Measurements from ENCODE around the gene TBC1D2B.
"Not testable (repeated sequence)": the region's sequence is repeated elsewhere in the genome, so short reads cannot be mapped to it uniquely, and the experiment has no call there.

The TBC1D2B gene

DNA sequence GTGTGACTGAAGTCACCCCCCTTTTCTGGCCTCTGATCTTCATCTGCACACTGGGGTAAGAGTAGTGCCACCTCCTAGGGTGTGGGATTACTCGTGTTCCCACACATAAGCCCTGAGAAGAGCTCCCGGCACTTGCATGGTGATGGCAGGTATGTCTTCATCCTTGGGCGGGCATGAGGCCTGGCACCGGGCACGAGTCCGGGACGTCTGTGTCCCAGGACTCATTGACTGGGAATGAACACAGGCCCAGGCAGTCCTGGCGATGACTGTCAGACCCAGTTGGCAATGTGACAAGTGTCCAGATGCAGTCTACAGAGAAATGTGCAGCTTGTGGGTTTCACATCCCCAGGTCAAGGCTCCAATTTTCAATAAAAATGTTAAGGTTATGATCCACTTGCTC, 78.9 kb downstream of the TBC1D2B start:
- no peak for DNase-seq

DNA sequence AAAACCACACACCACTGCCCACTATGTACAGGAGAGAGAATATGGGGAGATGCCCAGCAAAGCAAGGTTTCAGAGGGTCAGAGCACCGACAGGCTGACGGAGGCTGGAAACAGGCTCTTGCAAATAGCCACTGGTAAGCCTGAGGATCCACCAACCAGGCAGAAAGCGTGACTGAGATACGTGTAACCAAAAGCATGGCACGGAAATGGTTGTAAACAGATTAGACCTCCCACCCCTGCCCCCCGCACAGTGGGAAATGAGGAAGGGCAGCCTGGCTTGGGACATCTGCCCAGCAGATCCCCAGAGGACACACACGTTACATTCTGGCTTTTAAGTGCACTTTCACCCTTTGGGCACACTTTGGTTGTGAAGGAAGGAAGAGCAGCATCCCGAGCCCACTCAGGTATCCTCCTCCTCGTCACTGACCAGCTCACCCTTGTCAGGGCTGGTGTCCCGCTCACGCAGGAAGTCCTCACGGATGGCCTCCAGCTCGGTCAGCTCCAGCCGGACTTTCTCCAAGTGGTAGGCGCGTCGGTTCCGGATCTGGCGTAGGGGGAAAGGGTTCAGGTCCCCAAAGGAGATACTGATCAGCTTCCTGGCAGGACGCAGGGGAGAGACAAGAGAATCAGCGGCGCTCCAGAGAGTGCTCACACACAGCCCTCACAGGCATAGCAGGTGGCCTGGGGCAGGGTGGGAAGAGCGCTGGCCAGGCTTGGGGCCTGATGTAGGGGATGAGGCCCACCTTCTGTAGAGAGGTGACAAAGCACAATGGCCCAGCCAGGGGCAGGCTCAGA, 79.6 kb downstream of the TBC1D2B start:
- not testable (repeated sequence) for DNase-seq

DNA sequence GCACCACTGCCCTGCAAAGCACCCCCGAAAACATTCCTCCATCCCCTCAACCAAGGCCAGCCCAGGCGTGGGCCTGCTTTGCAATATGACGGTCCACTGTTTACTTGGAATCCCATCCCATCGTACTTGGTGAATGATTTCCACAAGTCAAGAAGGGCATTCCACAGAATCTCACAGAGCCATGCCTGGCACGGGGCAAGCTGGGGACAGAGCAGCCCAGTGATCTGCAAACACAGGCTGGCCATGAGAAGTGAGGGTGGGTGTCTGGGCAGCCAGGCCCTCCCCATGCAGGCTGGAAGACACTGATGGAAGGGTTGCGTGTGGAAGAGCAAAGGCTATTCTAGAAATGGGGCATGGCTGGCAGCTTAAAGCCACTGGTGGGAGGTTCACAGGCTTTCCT, 80.3 kb downstream of the TBC1D2B start:
- DNase-seq = not testable (repeated sequence)

DNA sequence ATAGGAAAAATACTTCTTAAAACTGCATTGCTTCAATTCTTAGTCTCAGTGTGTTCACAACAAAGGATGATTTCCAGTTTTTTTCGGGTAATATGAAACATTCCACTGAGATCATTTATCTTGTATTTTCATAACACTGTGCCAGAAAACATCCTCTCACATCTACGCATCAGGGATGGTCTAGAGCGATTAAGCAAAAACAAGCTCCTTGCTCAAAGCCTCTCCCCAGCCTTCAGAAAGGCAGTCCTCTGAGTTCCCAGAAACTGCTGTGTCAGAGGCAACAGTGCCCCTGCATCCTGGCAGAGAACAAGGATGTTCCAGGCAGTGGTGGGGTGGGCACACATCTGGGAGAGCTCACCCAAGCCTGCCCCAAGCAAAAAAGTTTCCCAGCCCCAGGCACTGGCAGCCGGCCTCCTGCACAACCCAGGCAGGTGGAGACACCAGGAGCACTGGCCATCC, 80.8 kb downstream of the TBC1D2B start:
- DNase-seq = not testable (repeated sequence)

GRCh38 chr15:77996226-77996625, 81.3 kb downstream of the TBC1D2B start:
- DNase-seq = not testable (repeated sequence)

DNA sequence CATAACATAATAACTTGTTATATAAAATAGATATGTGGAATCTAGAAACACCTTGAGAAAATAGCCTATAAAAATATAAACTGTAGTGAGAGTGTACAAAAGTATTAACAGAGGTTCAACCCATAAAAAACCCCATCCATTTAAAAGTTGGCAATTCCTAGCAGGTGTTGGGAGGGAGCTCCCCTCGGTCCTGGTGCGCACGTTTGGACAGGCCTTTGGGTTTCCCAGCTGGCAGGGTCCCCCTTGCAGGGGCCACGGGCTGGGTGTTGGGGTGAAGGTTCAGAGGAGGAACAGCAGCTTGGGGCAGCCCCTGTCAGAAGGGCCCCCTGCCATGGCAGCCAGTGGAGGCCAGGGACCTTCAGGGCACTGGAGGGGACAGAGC, 82.0 kb downstream of the TBC1D2B start:
- DNase-seq = not testable (repeated sequence)

GRCh38 chr15:77994893-77995536, 82.5 kb downstream of the TBC1D2B start:
- DNase-seq = peak; percentile 66

DNA sequence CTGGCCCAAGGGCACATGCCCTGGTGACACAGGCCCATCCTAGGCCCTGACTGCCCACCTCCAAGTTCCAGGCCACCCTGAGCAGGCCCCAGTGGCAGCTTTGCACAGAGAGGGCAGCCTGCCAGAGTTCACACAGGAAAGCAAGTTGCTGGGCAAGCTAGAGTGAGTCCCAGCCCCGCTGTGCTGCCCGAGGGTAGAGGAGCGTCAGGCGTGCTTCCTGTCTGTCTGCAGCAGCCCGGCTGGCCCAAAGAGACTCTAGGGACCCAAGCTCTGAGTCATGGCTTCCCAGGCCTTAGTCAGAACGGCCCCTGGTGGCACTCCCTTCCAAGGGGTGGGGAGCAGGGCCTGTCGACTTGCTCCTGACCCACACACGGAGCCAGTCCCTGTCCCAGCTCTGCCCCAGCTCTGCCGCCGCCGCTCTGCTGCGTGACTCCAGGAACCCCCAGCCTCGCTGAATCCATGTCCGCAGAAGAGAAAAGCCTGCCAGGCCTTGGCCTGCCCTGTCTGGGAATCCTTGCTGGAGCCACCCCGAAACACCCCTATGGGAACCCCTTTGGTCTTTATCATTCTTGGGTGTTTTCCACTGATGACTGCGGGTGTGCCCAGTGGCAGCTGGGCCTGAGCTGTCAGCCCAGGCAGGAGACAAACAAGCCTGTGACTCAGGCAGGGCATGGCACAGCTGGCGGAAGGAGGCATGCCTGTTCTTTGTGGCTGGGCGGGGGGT, 83.4 kb downstream of the TBC1D2B start:
- DNase-seq = peak; percentile 19

- no peak for DNase-seq
These were observed 84.1 kb downstream of the TBC1D2B start for GRCh38 chr15:77993374-77993911.

DNA sequence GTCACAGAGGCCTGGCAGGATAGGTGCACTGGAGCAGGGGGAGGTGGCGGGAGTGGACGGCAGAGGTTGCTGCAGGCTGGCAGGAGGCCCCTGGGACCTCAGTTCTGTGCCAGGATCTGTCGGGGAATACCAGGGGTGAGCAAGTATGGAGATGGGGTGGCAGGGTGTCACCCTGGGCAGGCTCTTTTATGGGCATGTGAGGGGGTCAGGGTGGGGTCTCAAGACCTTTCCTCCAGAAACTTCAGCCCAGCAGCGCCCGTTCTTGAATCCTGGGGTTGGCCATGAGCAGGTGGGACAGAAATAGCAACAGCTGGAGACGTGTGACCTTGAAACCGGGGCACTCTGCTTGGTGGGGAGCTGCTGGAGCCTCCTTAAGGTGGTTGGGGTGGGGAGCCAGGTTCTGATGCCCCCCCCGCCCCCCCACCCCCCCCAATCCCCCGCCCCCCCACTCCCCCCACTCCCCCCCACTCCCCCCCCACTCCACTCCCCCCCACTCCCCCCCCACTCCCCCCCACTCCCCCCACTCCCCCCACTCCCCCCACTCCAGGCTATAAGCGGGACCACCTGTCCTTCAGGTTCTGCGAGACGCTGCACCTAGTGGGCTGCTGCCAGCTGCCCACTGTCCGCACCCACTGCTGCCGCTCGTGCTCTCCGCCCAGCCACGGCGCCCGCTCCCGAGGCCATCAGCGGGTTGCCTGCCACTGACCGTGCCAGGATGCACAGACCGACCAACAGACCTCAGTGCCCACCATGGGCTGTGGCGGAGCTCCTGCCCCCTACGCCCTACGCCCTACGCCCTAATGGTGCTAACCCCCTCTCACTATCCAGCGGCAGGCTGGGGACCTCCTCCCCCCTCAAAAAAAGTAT, 84.9 kb downstream of the TBC1D2B start:
- DNase-seq = no peak

DNA sequence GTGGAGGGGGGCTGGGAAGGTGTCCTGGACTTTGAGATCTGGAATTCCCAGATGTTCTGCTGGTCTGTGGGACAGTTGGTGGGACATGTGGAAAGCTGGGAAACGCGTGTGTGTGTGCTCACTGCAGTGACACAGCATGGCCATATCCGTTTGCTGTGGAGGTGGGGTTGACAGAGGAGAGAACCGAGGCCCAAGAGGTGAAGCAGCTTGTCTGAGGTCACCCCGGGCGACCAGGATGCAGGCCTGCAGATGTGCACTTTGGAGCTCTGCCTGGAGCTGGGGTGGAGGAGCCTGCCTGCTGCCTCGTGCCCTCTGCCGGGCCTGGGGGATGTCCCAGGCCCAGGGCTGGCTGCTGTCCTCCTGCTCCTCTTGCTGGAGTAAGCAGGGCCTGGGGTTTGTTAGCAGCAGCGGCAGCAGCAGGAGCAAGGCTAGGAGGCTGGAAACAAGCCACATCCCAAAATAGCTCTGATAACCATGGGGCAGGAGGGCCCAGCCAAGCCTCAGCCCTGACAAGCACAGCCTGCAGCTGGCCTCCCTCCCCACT, 85.8 kb downstream of the TBC1D2B start:
- DNase-seq = peak; percentile 82

- DNase-seq = no peak
These were observed 86.5 kb downstream of the TBC1D2B start for GRCh38 chr15:77991029-77991406.

- no peak for DNase-seq
These were observed 88.0 kb downstream of the TBC1D2B start for GRCh38 chr15:77989296-77990143.

DNA sequence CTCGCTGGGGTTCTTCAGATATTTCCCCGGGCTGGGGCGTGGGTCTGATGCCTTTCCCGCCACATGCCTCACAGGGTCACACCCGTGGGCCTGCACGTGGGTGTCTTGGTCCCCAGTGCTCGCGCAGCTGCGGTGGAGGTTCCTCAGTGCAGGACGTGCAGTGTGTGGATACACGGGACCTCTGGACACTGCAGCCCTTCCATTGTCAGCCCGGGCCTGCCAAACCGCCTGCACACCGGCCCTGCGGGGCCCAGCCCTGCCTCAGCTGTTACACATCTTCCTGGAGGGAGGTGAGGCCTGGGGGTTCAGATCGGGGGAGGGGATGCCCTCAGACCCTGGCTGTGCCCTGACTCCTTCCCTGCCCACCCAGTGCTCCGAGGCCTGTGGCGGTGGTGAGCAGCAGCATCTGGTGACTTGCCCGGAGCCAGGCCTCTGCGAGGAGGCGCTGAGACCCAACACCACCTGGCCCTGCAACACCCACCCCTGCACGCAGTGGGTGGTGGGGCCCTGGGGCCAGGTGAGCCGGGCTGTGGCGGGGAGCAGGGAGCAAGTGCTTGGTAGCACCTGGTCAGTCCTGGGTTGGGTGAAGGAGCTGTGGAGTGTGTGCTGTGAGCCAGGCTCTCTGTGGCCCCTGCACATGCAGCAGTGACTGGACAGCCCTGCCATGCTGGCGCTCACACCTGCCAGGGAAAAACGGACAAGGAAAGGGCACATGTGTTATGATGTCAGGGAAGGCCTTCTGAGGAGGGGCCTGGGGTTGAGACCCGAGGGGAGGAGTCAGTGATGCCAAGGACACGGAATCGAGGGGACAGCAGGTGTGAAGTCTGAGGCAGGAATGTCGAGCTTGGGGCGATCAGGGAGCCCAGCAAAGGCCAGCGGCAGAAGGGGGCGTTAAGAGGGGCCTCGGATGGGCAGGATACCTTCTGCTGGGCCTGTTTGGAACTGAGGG, 88.9 kb downstream of the TBC1D2B start:
- DNase-seq = no peak

DNA sequence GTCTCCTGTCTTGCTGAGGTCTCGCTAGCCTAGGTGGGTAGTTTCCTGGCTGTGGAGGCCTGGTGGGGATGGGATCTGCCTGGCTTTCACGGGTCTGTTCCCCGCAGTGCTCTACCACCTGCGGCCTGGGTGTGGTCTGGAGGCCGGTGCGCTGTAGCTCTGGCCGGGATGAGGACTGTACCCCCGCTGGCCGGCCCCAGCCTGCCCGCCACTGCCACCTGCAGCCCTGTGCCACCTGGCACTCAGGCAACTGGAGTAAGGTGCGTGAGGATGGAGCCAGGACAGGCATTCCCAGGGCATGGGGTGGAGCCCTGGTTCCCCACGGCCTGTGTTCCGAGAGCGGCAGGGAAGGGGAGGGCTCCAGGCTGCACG, 89.8 kb downstream of the TBC1D2B start:
- not testable (repeated sequence) for DNase-seq

- DNase-seq = no peak
These were observed 90.4 kb downstream of the TBC1D2B start for GRCh38 chr15:77986891-77987764.

GRCh38 chr15:77985931-77986480, 91.5 kb downstream of the TBC1D2B start:
- no peak for DNase-seq
